GM12878 (cell line): Measurements from ENCODE around the gene SCAMP4. TPM values are rescaled to one million over a fixed set of nuclear protein-coding genes. Genes with fewer than 3 reads are reported as not detected.
A peak's percentile ranks its signal among the peaks of the same experiment; 100 is the strongest.

Experiments used
- CEBPB ChIP-seq, 2 experiments: fragments of 150-350 bp in 1 of 2; IDR thresholded peaks; 2 replicates each; pipeline ENCODE4 v1.6.1; 2012 to 2014; ENCODE audit warnings: low read depth in 2 of 2, low read length in 2 of 2, borderline replicate concordance in 1 of 2, inconsistent platforms in 1 of 2
- DPF2 ChIP-seq: fragments of 450-650 bp; IDR thresholded peaks from 2 replicates; pipeline ENCODE4 v1.6.1; 2017; ENCODE audit warnings: mild to moderate bottlenecking
- EED ChIP-seq: sonication (generic); IDR thresholded peaks from 2 replicates; pipeline ENCODE4 v1.6.1; 2016; ENCODE audit warnings: antibody characterized with exemption, low read depth
- HDAC6 ChIP-seq: fragments of 200-600 bp; sonication (generic); IDR thresholded peaks from one replicate; pipeline ENCODE4 v1.8.0; 2017; ENCODE audit warnings: antibody characterized with exemption; ENCODE audit not compliant: unreplicated experiment
- KAT2A ChIP-seq: conservative IDR thresholded peaks from 2 replicates; pipeline ENCODE4 v1.6.1; 2011; ENCODE audit warnings: low read depth, low read length; ENCODE audit not compliant: control insufficient read depth
- KLF5 ChIP-seq: fragments of 450-650 bp; IDR thresholded peaks from 2 replicates; pipeline ENCODE4 v1.6.1; 2014; ENCODE audit warnings: mild to moderate bottlenecking; ENCODE audit not compliant: partially characterized antibody
- MXI1 ChIP-seq: fragments of 150-350 bp; IDR thresholded peaks from 2 replicates; pipeline ENCODE4 v1.6.1; 2011; ENCODE audit warnings: low read depth, mild to moderate bottlenecking, inconsistent platforms, low read length, improper control_type of control experiment
- MYC ChIP-seq: IDR thresholded peaks from 2 replicates; pipeline ENCODE4 v1.6.1; 2011; ENCODE audit warnings: mild to moderate bottlenecking, low read length, moderate library complexity, inconsistent platforms; ENCODE audit not compliant: insufficient read depth, insufficient replicate concordance, insufficient read length, severe bottlenecking
- NFXL1 ChIP-seq: fragments of 450-650 bp; IDR thresholded peaks from 2 replicates; pipeline ENCODE4 v1.6.1; 2017; ENCODE audit warnings: antibody characterized with exemption, mild to moderate bottlenecking, borderline replicate concordance
- NFYB ChIP-seq: IDR thresholded peaks from 2 replicates; pipeline ENCODE4 v1.6.1; 2011; ENCODE audit warnings: low read depth, mild to moderate bottlenecking, low read length, improper control_type of control experiment, moderate library complexity; ENCODE audit not compliant: insufficient read depth
- NR2C2 ChIP-seq: IDR thresholded peaks from 2 replicates; pipeline ENCODE4 v1.6.1; 2011; ENCODE audit warnings: borderline replicate concordance, low read depth; ENCODE audit not compliant: control insufficient read depth, insufficient read length
- RB1 ChIP-seq: fragments of 450-650 bp; formaldehyde crosslinking; IDR thresholded peaks from 2 replicates; pipeline ENCODE4 v1.6.1; 2017; ENCODE audit warnings: mild to moderate bottlenecking, borderline replicate concordance
- SRF ChIP-seq, 2 experiments: IDR thresholded peaks; 2 replicates each; pipeline ENCODE4 v1.6.1; 2011; ENCODE audit warnings: low read depth in 2 of 2, low read length in 2 of 2, mild to moderate bottlenecking in 1 of 2, moderate library complexity in 1 of 2
- ZBED1 ChIP-seq: IDR thresholded peaks from 2 replicates; pipeline ENCODE4 v1.6.1; 2016; ENCODE audit warnings: borderline replicate concordance
- polyA plus RNA-seq, 11 experiments: library from polyadenylated mRNA; depleted of rRNA in 4 of 11; unstranded in 6 of 11; stranded (reverse) in 5 of 11; fragments of >200 nt; fragmentation: Nextera tagmentation in 4 of 11; fragmentation: Illumina TruSeq in 1 of 11; extraction: Ambion mirVana in 4 of 11; extraction: Trizol in 1 of 11; gene quantifications; 1 replicate in 1 of 11; 2 replicates in 10 of 11; pipeline versions ENCODE4 v1.2.1 to v1.2.3, GENCODE V29; 2011 to 2016; ENCODE audit warnings: inconsistent platforms in 2 of 11, missing spikeins in 2 of 11, low read depth in 1 of 11
- total RNA-seq, 4 experiments: library from RNA; depleted of rRNA in 3 of 4; stranded (reverse); fragments of >200 nt in 3 of 4; fragmentation: Illumina TruSeq in 1 of 4; extraction: Trizol in 1 of 4; gene quantifications; 2 replicates each; pipeline versions ENCODE4 v1.2.1 to v1.2.3, GENCODE V29; 2013 to 2021
- TF ChIP-seq, protein P1 (sequence below): fragments of 450-650 bp; IDR thresholded peaks from 2 replicates; pipeline ENCODE4 v1.6.1; 2016; ENCODE audit warnings: mild to moderate bottlenecking
- TF ChIP-seq, protein P2 (sequence below): IDR thresholded peaks from 2 replicates; pipeline ENCODE4 v1.6.1; 2012; ENCODE audit warnings: low read depth, low read length, improper control_type of control experiment
- TF ChIP-seq, protein P3 (sequence below): fragments of 450-650 bp; IDR thresholded peaks from 2 replicates; pipeline ENCODE4 v1.6.1; 2017; ENCODE audit warnings: mild to moderate bottlenecking, moderate library complexity

The SCAMP4 gene
- total and polyA plus RNA-seq, 10 of the 15 experiments (the other 5 are each of a cell fraction or from before 2014, with no cell fraction given), result 0.63 to 34.7 (median 12.8) TPM

DNA sequence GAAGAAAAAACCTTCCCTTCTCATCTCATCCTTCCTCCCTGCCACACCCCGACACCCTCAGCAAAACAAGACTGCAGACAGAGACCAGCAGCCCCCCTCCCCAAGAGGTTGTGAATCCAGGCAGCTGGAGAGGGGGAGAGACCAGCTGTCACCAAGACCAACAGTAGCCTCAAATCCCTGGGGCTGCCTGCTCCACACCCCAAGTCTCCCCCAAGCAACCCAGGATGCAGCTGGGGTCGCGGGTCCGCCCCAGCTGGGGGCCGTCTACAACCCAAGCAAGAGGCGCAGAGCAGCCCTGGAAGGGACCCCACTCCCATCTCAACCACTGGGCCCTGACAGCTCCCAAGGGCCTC, 48.9 kb upstream of the SCAMP4 start (continued):
- TF ChIP-seq MYC (no peak), NFYB (no peak), ZBED1 (no peak), KLF5 (no peak), NR2C2 (no peak), RB1 (no peak), NFXL1 (no peak), KAT2A (no peak), SRF (IDR thresholded peaks at IDR 0.05; ENCODE audit: low read depth in 2 of 2, low read length in 2 of 2) (no peak), HDAC6 (no peak), EED (no peak), MXI1 (no peak), CEBPB (IDR thresholded peaks at IDR 0.05; ENCODE audit: borderline replicate concordance in 1 of 2, low read depth in 2 of 2, low read length in 2 of 2) (no peak), DPF2 (no peak)
- TF ChIP-seq, protein P1, sequence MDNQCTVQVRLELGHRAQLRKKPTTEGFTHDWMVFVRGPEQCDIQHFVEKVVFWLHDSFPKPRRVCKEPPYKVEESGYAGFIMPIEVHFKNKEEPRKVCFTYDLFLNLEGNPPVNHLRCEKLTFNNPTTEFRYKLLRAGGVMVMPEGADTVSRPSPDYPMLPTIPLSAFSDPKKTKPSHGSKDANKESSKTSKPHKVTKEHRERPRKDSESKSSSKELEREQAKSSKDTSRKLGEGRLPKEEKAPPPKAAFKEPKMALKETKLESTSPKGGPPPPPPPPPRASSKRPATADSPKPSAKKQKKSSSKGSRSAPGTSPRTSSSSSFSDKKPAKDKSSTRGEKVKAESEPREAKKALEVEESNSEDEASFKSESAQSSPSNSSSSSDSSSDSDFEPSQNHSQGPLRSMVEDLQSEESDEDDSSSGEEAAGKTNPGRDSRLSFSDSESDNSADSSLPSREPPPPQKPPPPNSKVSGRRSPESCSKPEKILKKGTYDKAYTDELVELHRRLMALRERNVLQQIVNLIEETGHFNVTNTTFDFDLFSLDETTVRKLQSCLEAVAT, result 0 out of 2 replicates have a peak, but pooled peaks have one; percentile 34
- TF ChIP-seq, protein P2, sequence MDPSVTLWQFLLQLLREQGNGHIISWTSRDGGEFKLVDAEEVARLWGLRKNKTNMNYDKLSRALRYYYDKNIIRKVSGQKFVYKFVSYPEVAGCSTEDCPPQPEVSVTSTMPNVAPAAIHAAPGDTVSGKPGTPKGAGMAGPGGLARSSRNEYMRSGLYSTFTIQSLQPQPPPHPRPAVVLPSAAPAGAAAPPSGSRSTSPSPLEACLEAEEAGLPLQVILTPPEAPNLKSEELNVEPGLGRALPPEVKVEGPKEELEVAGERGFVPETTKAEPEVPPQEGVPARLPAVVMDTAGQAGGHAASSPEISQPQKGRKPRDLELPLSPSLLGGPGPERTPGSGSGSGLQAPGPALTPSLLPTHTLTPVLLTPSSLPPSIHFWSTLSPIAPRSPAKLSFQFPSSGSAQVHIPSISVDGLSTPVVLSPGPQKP, result 0 out of 2 replicates have a peak, but pooled peaks have one; percentile 23
- TF ChIP-seq, protein P3, sequence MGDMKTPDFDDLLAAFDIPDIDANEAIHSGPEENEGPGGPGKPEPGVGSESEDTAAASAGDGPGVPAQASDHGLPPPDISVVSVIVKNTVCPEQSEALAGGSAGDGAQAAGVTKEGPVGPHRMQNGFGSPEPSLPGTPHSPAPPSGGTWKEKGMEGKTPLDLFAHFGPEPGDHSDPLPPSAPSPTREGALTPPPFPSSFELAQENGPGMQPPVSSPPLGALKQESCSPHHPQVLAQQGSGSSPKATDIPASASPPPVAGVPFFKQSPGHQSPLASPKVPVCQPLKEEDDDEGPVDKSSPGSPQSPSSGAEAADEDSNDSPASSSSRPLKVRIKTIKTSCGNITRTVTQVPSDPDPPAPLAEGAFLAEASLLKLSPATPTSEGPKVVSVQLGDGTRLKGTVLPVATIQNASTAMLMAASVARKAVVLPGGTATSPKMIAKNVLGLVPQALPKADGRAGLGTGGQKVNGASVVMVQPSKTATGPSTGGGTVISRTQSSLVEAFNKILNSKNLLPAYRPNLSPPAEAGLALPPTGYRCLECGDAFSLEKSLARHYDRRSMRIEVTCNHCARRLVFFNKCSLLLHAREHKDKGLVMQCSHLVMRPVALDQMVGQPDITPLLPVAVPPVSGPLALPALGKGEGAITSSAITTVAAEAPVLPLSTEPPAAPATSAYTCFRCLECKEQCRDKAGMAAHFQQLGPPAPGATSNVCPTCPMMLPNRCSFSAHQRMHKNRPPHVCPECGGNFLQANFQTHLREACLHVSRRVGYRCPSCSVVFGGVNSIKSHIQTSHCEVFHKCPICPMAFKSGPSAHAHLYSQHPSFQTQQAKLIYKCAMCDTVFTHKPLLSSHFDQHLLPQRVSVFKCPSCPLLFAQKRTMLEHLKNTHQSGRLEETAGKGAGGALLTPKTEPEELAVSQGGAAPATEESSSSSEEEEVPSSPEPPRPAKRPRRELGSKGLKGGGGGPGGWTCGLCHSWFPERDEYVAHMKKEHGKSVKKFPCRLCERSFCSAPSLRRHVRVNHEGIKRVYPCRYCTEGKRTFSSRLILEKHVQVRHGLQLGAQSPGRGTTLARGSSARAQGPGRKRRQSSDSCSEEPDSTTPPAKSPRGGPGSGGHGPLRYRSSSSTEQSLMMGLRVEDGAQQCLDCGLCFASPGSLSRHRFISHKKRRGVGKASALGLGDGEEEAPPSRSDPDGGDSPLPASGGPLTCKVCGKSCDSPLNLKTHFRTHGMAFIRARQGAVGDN, result no peak
